Right lobe of liver (tissue), 6 donors: ENCODE data around the gene CLSTN2. TPM values are rescaled to one million over a fixed set of nuclear protein-coding genes. Genes with fewer than 3 reads are reported as not detected.
A peak's percentile ranks its signal among the peaks of the same experiment; 100 is the strongest.

Experiments used
- ATAC-seq, 4 donors: fragments of 200-7000 bp; cut with Tn5 transposase; one replicate each; pipeline ENCODE4 v1.9.1; 2020; ENCODE audit warnings: mild to moderate bottlenecking in 4 of 4, moderate library complexity in 4 of 4
- DNase-seq, 3 donors: peaks; one replicate each; pipeline ENCODE4 v3.0.0-alpha.2; 2020
- H3K27ac ChIP-seq, 3 donors: fragments of 200-600 bp; one replicate each; pipeline ENCODE4 v1.8.0; 2022
- H3K27me3 ChIP-seq, 2 donors: fragments of 200-600 bp; one replicate each; pipeline ENCODE4 v1.8.0; 2022
- H3K36me3 ChIP-seq, 4 donors: fragments of 200-600 bp; sonication (generic) in 1 of 4; one replicate each; pipeline versions ENCODE4 v1.5.1 to v1.8.0; 2017 to 2022; ENCODE audit warnings: control low read depth in 1 of 4
- H3K4me1 ChIP-seq, 4 donors: fragments of 200-600 bp; sonication (generic) in 1 of 4; one replicate each; pipeline versions ENCODE4 v1.5.1 to v1.8.0; 2017 to 2022; ENCODE audit warnings: control low read depth in 1 of 4
- H3K4me3 ChIP-seq, 3 donors: fragments of 200-600 bp; one replicate each; pipeline ENCODE4 v1.8.0; 2022
- H3K9me3 ChIP-seq, 4 donors: fragments of 200-600 bp; sonication (generic) in 1 of 4; one replicate each; pipeline versions ENCODE4 v1.5.1 to v1.8.0; 2017 to 2022; ENCODE audit warnings: control low read depth in 1 of 4
- POLR2A ChIP-seq: fragments of 450-650 bp; IDR thresholded peaks from one replicate; pipeline ENCODE4 v1.6.1; 2017; ENCODE audit warnings: antibody characterized with exemption, mild to moderate bottlenecking
- WGBS: methylation state at CpG from one replicate; pipeline ENCODE4 v1.1.6; 2018; ENCODE audit warnings: low coverage, low lambda C conversion rate; ENCODE audit not compliant: insufficient coverage; ENCODE audit errors: missing lambda C conversion rate; 5-methylcytosine and 5-hydroxymethylcytosine counted together
- intact Hi-C, 2 donors: fragments of 100-400 bp; cut with DNase I; formaldehyde crosslinking; loops; one replicate each; pipeline versions ENCODE4 v1.11.2 to v1.14.1; 2022
- total RNA-seq, 6 experiments: library from RNA; depleted of rRNA in 2 of 6; stranded (reverse); fragments of >200 nt in 2 of 6; fragmentation: NEBNext Ultra II Directional in 3 of 6; extraction: Animal tissue kit (Norgen Biotek cat#: 25700) in 3 of 6; gene quantifications; one replicate each; pipeline versions ENCODE4 v1.1.0 to v1.2.4, GENCODE V29; 2016 to 2023
- TF ChIP-seq, protein P1 (sequence below), 4 donors: fragments of 200-600 bp in 3 of 4; fragments of 450-650 bp in 1 of 4; IDR thresholded peaks; one replicate each; pipeline versions ENCODE4 v1.5.1 to v1.8.0; 2016 to 2022; ENCODE audit warnings: antibody characterized with exemption in 4 of 4, mild to moderate bottlenecking in 2 of 4
- donor health status: DM: no; HTN: yes; CAD: no.
- donor health status: DM: no; HTN: no; CAD: no.
- donor health status: DM: no; HTN: no; CAD: no.
- donor health status: DM: no; HTN: yes; CAD: no.
- donor health status: DM: no; HTN: yes; CAD: no.

The CLSTN2 gene
- total RNA-seq, 6 experiments from 2014 or later: 1.0 to 3.3 (median 2.0) TPM

DNA sequence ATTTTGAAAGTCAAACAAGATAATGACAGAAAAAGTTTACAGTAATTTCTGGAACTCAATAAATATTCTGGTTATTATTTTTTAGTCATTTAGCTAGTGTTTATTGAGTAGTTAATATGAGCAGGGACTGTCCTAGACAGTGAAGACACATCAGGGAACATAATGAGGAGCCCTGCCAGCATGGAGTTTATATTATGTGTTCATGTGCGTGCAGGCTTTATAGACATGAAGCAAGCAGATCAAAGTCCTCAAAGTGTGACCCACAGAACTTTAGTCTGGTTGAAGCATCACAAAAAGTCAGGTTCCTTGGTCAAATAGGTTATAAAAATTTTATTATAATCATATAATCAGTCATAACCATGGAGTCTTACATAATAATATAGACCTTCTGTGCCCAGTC, 289.3 kb downstream of the CLSTN2 start:
- Histone ChIP-seq H3K9me3 (no peaks in the 10 kb centered on the region), H3K4me3 (no peak overlapping the region), H3K27me3 (no peaks in the 10 kb centered on the region), H3K27ac (no peak overlapping the region), H3K4me1 (no peaks in the 10 kb centered on the region), H3K36me3 (no peaks in the 10 kb centered on the region)
- intact Hi-C loops: no loop called here
- 25% methylated on average over 1 of the region's 1 CpG for WGBS
- TF ChIP-seq POLR2A: no peak
- TF ChIP-seq, protein P1, sequence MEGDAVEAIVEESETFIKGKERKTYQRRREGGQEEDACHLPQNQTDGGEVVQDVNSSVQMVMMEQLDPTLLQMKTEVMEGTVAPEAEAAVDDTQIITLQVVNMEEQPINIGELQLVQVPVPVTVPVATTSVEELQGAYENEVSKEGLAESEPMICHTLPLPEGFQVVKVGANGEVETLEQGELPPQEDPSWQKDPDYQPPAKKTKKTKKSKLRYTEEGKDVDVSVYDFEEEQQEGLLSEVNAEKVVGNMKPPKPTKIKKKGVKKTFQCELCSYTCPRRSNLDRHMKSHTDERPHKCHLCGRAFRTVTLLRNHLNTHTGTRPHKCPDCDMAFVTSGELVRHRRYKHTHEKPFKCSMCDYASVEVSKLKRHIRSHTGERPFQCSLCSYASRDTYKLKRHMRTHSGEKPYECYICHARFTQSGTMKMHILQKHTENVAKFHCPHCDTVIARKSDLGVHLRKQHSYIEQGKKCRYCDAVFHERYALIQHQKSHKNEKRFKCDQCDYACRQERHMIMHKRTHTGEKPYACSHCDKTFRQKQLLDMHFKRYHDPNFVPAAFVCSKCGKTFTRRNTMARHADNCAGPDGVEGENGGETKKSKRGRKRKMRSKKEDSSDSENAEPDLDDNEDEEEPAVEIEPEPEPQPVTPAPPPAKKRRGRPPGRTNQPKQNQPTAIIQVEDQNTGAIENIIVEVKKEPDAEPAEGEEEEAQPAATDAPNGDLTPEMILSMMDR (IDR thresholded peaks at IDR 0.05): no peak
- DNase-seq (no peak), ATAC-seq (peak in 3 of 4 donors; percentile 23 to 60 (median 35))

DNA sequence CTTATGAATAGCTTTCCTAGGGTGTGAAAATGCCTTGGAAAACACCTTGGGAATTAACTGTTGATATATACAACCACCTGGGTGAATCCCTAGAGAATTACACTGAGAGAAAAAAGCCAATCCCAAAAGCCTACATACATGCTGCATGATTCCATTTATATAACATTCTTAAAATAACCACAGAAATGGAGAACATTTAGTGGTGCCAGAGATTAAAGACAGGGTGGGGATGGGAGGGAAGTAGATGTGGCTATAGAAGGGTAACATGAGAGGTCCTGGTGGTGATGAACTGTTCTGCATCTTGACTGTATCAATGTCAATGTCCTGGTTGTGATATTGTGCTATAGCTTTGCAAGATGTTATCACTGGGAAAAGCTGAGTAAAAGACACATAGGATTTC, 291.0 kb downstream of the CLSTN2 start:
- Histone ChIP-seq H3K27me3 (no peaks in the 10 kb centered on the region), H3K4me3 (no peak overlapping the region), H3K36me3 (no peaks in the 10 kb centered on the region), H3K9me3 (no peaks in the 10 kb centered on the region), H3K4me1 (no peaks in the 10 kb centered on the region), H3K27ac (no peak overlapping the region)
- ATAC-seq (no peak), DNase-seq (no peak)
- intact Hi-C loops: no loop called here
- TF ChIP-seq, protein P1 (IDR thresholded peaks at IDR 0.05): no peak
- TF ChIP-seq POLR2A: no peak

DNA sequence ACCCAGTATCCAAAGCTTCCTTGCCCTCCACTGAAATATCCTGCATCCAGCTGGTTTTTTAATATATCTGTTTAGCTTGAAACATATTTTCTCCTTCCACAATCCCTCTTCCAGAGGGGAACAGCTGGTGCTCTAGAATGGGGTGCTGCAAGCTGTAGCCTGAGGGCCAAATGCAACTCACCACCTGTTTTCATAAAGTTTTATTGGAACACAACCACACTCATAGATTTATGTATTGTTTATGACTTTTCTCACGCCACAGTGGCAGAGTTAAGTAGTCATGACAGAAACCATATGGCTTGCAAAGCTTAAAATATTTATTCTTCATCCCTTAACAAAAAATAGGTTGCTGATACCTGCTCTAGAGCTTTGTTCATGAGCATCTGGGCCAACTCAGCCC, 298.7 kb downstream of the CLSTN2 start:
- DNase-seq: no peak

DNA sequence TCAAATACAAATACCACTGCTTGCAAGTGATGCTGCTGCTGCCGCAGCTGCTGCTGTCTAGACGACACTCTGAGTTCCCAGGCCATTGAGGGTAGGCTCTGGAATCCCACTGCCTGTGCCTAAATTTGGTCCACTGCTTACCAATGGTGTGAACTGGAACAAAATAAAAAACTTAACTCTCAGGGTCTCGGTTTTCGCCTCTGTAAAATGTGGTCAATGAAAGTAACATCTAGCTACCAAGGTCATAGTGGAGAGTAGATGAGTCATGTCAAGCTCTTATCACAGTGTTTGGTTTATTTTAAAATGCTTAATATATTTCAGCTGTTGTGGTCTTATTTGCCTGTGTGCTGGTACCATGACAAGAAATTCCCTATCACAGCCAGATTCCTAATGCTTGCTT, 299.3 kb downstream of the CLSTN2 start:
- H3K4me3 ChIP-seq: no peak overlapping the region
- WGBS: 69% methylated on average over 4 of the region's 4 CpGs
- H3K4me1 ChIP-seq: no peaks in the 10 kb centered on the region
- intact Hi-C loops: no loop called here
- ATAC-seq: no peak
- H3K36me3 ChIP-seq: no peaks in the 10 kb centered on the region
- H3K27ac ChIP-seq: no peak overlapping the region
- no peak for TF ChIP-seq POLR2A
- TF ChIP-seq, protein P1 (IDR thresholded peaks at IDR 0.05): no peak
- DNase-seq: no peak
- H3K27me3 ChIP-seq: no peaks in the 10 kb centered on the region
- H3K9me3 ChIP-seq: no peaks in the 10 kb centered on the region

More for the DNA sequence above, 298.7 kb downstream of the CLSTN2 start:
- no peaks in the 10 kb centered on the region for H3K4me1 ChIP-seq
- no peaks in the 10 kb centered on the region for H3K27me3 ChIP-seq
- ATAC-seq: no peak
- TF ChIP-seq, protein P1 (IDR thresholded peaks at IDR 0.05): no peak
- TF ChIP-seq POLR2A: no peak
- WGBS: 40% methylated on average over 1 of the region's 1 CpG
- H3K4me3 ChIP-seq: no peak overlapping the region
- H3K27ac ChIP-seq: no peak overlapping the region
- no peaks in the 10 kb centered on the region for H3K9me3 ChIP-seq
- no peaks in the 10 kb centered on the region for H3K36me3 ChIP-seq
- intact Hi-C loops: no loop called here

DNA sequence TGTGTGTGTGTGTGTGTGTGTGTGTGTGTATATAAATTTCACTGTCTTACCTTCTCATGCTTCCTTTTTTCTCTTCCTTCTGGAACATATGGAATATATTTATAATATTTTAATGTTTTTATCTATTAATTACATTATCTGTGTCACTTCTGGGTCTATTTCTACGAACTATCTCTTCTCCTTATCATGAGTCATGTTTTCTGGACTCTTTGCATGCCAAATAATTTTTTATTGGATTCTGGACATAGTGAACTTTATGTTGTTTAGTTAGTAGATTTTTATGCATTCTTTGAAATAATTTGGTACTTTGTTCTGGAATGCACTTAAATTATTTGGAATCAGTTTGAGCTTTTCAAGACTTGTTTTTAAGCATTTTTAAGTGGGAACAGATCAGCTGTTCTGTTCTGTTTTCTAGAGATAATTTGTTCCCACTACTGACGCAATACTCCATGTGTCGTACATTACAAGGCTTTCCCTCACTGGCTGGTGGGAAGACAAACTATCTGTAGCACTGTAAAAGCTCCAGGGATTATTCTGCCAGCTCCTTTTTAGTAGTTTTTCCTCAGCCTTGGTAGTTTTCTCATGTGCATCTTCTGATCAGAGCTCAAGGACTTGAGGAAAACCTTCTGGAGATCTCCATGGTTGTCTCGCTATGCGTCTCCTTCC, 302.0 kb downstream of the CLSTN2 start:
- Histone ChIP-seq H3K27me3 (no peaks in the 10 kb centered on the region), H3K4me3 (no peak overlapping the region), H3K36me3 (no peaks in the 10 kb centered on the region), H3K9me3 (no peaks in the 10 kb centered on the region), H3K27ac (no peak overlapping the region), H3K4me1 (no peaks in the 10 kb centered on the region)
- no peak for TF ChIP-seq POLR2A
- TF ChIP-seq, protein P1 (IDR thresholded peaks at IDR 0.05): no peak
- DNase-seq (no peak), ATAC-seq (no peak)
- WGBS: 57% methylated on average over 5 of the region's 5 CpGs
- intact Hi-C loops: no loop called here
